WERI-Rb-1 (cell line): ENCODE measurements around the gene PDIA3.

Source experiments
- DNase-seq: peaks from one replicate; pipeline ENCODE4 v3.0.0-alpha.2; 2020
- H3K27ac ChIP-seq: fragments of 250-450 bp; sonication (Bioruptor Pico); 2 replicates; pipeline ENCODE4 v1.5.1; 2020; ENCODE audit warnings: mild to moderate bottlenecking, moderate library complexity
- H3K27me3 ChIP-seq: fragments of 250-450 bp; sonication (Bioruptor Pico); 2 replicates; pipeline ENCODE4 v1.5.1; 2021; ENCODE audit warnings: mild to moderate bottlenecking, low read depth, moderate library complexity; ENCODE audit not compliant: insufficient read depth, severe bottlenecking
- H3K36me3 ChIP-seq: fragments of 250-450 bp; sonication (Bioruptor Pico); 2 replicates; pipeline ENCODE4 v1.5.1; 2020; ENCODE audit warnings: mild to moderate bottlenecking, moderate library complexity
- H3K4me3 ChIP-seq: 2 replicates; pipeline ENCODE4 v1.5.1; 2011; ENCODE audit warnings: low read depth, mild to moderate bottlenecking, control low read depth, low read length
- H3K9me3 ChIP-seq: fragments of 250-450 bp; sonication (Bioruptor Pico); 2 replicates; pipeline ENCODE4 v1.5.1; 2021; ENCODE audit warnings: mild to moderate bottlenecking, moderate library complexity; ENCODE audit not compliant: severe bottlenecking
- TF ChIP-seq, protein P1 (sequence below): IDR thresholded peaks from 2 replicates; pipeline ENCODE4 v1.5.1; 2011; ENCODE audit warnings: low read depth, mild to moderate bottlenecking, control low read depth, inconsistent platforms, low read length

PDIA3 gene

DNA sequence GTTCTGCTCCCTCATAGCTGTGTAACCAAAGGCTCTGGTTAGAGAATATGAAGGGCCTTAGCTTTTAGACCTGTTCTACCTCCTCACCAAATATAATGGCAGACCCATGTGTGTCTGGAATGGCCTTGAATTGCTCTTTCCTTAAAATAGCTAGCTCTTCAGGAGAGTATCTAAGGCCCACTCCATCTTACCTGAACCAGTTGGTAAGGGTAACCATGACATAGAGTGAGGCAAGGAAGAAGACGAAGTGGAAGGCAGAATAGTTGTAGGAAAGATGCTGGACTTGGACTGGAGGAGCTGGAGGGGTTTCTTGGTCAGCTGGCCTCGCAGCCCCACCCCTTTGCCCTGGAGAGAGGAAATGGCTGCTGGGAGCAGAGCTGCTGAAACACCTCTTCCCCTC, 49.0 kb downstream of the PDIA3 start:
- Histone ChIP-seq H3K27me3 (no peaks in the 10 kb centered on the region), H3K27ac (peak overlapping the region; percentile 95), H3K4me3 (no peak overlapping the region), H3K36me3 (peaks cover 59% of the 10 kb centered on the region), H3K9me3 (peaks cover 5% of the 10 kb centered on the region)
- no peak for DNase-seq
- TF ChIP-seq, protein P1, sequence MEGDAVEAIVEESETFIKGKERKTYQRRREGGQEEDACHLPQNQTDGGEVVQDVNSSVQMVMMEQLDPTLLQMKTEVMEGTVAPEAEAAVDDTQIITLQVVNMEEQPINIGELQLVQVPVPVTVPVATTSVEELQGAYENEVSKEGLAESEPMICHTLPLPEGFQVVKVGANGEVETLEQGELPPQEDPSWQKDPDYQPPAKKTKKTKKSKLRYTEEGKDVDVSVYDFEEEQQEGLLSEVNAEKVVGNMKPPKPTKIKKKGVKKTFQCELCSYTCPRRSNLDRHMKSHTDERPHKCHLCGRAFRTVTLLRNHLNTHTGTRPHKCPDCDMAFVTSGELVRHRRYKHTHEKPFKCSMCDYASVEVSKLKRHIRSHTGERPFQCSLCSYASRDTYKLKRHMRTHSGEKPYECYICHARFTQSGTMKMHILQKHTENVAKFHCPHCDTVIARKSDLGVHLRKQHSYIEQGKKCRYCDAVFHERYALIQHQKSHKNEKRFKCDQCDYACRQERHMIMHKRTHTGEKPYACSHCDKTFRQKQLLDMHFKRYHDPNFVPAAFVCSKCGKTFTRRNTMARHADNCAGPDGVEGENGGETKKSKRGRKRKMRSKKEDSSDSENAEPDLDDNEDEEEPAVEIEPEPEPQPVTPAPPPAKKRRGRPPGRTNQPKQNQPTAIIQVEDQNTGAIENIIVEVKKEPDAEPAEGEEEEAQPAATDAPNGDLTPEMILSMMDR: no peak

DNA sequence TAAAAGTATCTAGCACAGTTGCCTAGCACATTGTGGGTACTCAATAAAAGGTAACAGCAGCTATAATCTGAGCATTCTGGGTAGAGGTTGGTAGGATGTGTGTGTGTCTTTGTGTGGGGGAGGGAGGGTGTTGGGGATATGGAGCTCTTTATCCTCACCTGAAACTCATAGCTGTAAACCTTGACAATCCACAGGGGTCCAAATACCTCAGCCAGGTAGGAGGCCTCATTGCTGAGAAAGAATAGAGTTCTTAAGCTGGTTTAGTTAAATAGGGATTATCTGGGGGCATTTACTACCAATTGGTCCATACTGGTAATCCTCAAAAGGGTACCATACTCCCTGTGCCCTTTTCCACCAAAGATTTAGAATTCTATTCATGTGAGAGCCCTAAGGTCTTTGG, 49.8 kb downstream of the PDIA3 start:
- no peaks in the 10 kb centered on the region for H3K27me3 ChIP-seq
- TF ChIP-seq, protein P1: no peak
- H3K27ac ChIP-seq: peak overlapping the region; percentile 95
- H3K9me3 ChIP-seq: peaks cover 3% of the 10 kb centered on the region
- H3K36me3 ChIP-seq: peaks cover 63% of the 10 kb centered on the region
- H3K4me3 ChIP-seq: no peak overlapping the region
- DNase-seq: no peak

DNA sequence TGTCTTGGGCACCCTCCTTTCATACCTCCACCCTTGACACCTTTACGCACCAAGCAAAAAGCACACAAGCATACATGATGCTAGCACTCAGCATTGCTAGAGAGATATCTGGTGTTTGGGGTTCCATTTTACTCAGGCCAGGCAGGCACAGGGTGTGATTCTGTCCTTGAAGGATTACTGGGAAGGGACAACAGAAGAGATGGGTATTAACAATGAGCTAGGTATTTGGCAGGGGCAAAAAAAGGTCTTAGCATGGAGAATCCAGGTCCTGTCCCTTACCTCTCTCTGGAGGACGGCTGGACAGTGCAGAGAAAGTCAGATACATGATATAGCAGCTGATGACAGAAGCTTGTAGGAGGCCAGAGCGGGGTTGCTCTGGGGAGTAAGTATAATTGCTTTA, 50.3 kb downstream of the PDIA3 start:
- TF ChIP-seq, protein P1: no peak

DNA sequence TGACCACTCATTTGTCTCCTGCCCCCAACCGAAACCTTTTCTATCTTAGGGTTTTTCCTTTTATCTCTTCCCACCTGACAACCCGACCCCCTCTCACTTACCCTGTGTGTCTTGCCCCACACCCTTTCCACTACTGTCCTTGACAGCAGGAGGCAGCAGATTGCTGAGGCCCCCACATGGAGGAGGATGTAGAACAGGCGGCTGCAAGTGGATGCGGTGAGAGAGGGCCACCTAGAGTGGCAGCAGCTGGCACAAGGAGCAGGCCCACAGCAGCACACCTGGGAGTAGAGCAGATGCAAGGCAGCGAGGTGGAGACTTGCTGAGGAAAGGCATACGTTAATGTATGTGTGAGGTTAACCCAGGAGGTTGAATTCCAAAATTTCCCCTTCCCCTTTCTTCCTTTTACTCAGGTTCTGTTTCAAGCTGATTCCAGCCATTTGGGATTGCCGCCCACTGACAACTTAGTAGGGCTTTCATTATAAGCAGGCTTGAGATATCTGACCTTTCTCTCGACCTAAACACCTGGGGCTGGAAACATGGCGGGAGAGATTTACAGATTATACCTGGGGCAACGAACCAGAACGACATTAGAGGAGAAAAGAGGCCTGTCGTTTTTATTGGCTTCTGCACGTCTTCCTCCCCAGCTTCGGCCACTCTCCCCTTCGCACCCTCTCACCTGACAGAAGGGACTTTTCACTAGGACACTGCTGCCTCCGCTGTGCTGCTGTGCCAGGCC, 53.1 kb downstream of the PDIA3 start:
- no peaks in the 10 kb centered on the region for H3K27me3 ChIP-seq
- peak; percentile 67 for DNase-seq
- TF ChIP-seq, protein P1: peak; percentile 27; the same call in 1 of the 2 replicates
- peak overlapping the region; percentile 83 for H3K4me3 ChIP-seq
- H3K36me3 ChIP-seq: peaks cover 70% of the 10 kb centered on the region
- H3K9me3 ChIP-seq: no peaks in the 10 kb centered on the region
- peak overlapping the region; percentile 97 for H3K27ac ChIP-seq

More for the DNA sequence above, 50.3 kb downstream of the PDIA3 start:
- H3K27ac ChIP-seq: peak overlapping the region; percentile 38
- no peaks in the 10 kb centered on the region for H3K9me3 ChIP-seq
- no peak overlapping the region for H3K4me3 ChIP-seq
- no peaks in the 10 kb centered on the region for H3K27me3 ChIP-seq
- no peak for DNase-seq
- H3K36me3 ChIP-seq: peaks cover 69% of the 10 kb centered on the region

DNA sequence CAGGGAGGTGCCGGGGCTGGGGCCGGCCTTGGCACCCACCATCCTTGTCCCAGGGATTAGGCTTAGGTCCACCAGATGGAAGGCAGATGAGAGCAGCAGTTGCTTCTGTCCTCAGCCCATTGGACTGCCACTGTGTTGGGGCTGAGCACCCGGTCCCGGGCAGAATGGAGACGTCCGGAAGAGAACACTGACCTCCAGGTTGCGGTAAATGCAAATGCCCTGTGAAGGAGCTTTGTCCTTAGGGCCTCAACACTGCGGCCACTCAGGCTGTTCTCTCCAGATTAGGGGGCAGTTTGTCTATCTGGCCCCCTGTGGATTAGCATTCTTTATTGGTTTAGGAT, 53.7 kb downstream of the PDIA3 start, which contains the start of gene SERINC4:
TSS of gene SERINC4 (minus strand) at position 276 of the 341 bp plus-strand sequence. CDS start at position 42, 234 bp downstream.
- peak; percentile 73 for DNase-seq
- no peaks in the 10 kb centered on the region for H3K9me3 ChIP-seq
- H3K4me3 ChIP-seq: peak within 1 kb of the TSS; percentile 83
- TF ChIP-seq, protein P1: no peak
- H3K36me3 ChIP-seq: peaks cover 70% of the 10 kb centered on the region
- no peaks in the 10 kb centered on the region for H3K27me3 ChIP-seq
- H3K27ac ChIP-seq: peak within 1 kb of the TSS; percentile 97
